SU-DHL-6 (cell line): Measurements from ENCODE around the gene WASF3.

Experiments used
- H2AFZ ChIP-seq: fragments of 200-600 bp; sonication (generic); 2 replicates; pipeline ENCODE4 v1.6.1; 2014; ENCODE audit warnings: low read depth, mild to moderate bottlenecking, moderate library complexity, mixed read lengths, antibody characterized with exemption, low read length; ENCODE audit not compliant: severe bottlenecking
- H3F3A ChIP-seq: fragments of 200-600 bp; shearing (Covaris generic); 2 replicates; pipeline ENCODE4 v1.6.0; 2016; ENCODE audit warnings: antibody characterized with exemption, mild to moderate bottlenecking; ENCODE audit not compliant: insufficient read depth
- H3K27ac ChIP-seq: fragments of 200-600 bp; sonication (generic); 2 replicates; pipeline ENCODE4 v1.5.1; 2016; ENCODE audit warnings: low read depth, mild to moderate bottlenecking, low read length, moderate library complexity, mixed read lengths
- H3K27me3 ChIP-seq: fragments of 200-600 bp; sonication (generic), shearing (Covaris generic); 2 replicates; pipeline ENCODE4 v1.6.0; 2014; ENCODE audit warnings: mild to moderate bottlenecking, low read length
- H3K36me3 ChIP-seq: fragments of 200-600 bp; sonication (generic); 2 replicates; pipeline ENCODE4 v1.6.1; 2014; ENCODE audit warnings: mild to moderate bottlenecking, low read length, mixed read lengths
- H3K4me2 ChIP-seq: fragments of 300-600, 200-600 bp; shearing (Covaris generic), sonication (generic); 2 replicates; pipeline ENCODE4 v1.6.0; 2014; ENCODE audit warnings: low read length, low read depth, mild to moderate bottlenecking; ENCODE audit not compliant: poor library complexity, severe bottlenecking
- H3K4me3 ChIP-seq: fragments of 200-600 bp; sonication (generic); 2 replicates; pipeline ENCODE4 v1.5.1; 2014; ENCODE audit warnings: antibody characterized with exemption, low read length, mild to moderate bottlenecking, mixed read lengths; ENCODE audit not compliant: insufficient read depth, poor library complexity, severe bottlenecking
- H3K79me2 ChIP-seq: fragments of 200-600 bp; sonication (generic); 2 replicates; pipeline ENCODE4 v1.6.1; 2014; ENCODE audit warnings: mild to moderate bottlenecking, low read length, moderate library complexity; ENCODE audit not compliant: insufficient read depth
- H3K9ac ChIP-seq: fragments of 200-600 bp; sonication (generic); 2 replicates; pipeline ENCODE4 v1.7.0; 2014; ENCODE audit warnings: mild to moderate bottlenecking, low read length
- H3K9me2 ChIP-seq: fragments of 200-600 bp; sonication (generic); replicated peaks from 2 replicates; pipeline ENCODE4 v1.6.1; 2014; ENCODE audit warnings: low read length; ENCODE audit not compliant: insufficient read depth
- H3K9me3 ChIP-seq: fragments of 200-600 bp; sonication (generic); 2 replicates; pipeline ENCODE4 v1.6.1; 2014; ENCODE audit warnings: low read length, mixed read lengths; ENCODE audit not compliant: insufficient read depth
- H4K20me1 ChIP-seq: fragments of 200-600 bp; sonication (generic); 2 replicates; pipeline ENCODE4 v1.6.1; 2014; ENCODE audit warnings: low read depth, mild to moderate bottlenecking, antibody characterized with exemption, low read length, moderate library complexity, mixed read lengths
- EZH2phosphoT487 ChIP-seq: fragments of 200-600 bp; sonication (generic), shearing (Covaris generic); conservative IDR thresholded peaks from 2 replicates; pipeline ENCODE4 v1.6.1; 2018; ENCODE audit warnings: mild to moderate bottlenecking, antibody characterized with exemption, low read length, moderate library complexity, mixed read lengths
- TF ChIP-seq, protein P1 (sequence below): fragments of 200-600 bp; sonication (generic); IDR thresholded peaks from one replicate; pipeline ENCODE4 v1.5.1; 2017; ENCODE audit warnings: antibody characterized with exemption, mild to moderate bottlenecking, low read length, moderate library complexity; ENCODE audit not compliant: insufficient read depth, poor library complexity, severe bottlenecking

WASF3 gene, protein sequence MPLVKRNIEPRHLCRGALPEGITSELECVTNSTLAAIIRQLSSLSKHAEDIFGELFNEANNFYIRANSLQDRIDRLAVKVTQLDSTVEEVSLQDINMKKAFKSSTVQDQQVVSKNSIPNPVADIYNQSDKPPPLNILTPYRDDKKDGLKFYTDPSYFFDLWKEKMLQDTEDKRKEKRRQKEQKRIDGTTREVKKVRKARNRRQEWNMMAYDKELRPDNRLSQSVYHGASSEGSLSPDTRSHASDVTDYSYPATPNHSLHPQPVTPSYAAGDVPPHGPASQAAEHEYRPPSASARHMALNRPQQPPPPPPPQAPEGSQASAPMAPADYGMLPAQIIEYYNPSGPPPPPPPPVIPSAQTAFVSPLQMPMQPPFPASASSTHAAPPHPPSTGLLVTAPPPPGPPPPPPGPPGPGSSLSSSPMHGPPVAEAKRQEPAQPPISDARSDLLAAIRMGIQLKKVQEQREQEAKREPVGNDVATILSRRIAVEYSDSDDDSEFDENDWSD

GRCh38 chr13:26557393-26558073 is at the start of gene WASF3:
TSS of gene WASF3 (plus strand) at chr13:26557683. CDS start at chr13:26642271, 84,588 bp downstream.
- H3K27me3 ChIP-seq: no peaks in the 10 kb centered on the region
- H4K20me1 ChIP-seq: no peaks in the 10 kb centered on the region
- no peak within 1 kb of the TSS for H3K9ac ChIP-seq
- H2AFZ ChIP-seq: no peak within 1 kb of the TSS
- H3K4me2 ChIP-seq: no peak within 1 kb of the TSS
- H3K4me3 ChIP-seq: no peak within 1 kb of the TSS
- no peaks in the 10 kb centered on the region for H3F3A ChIP-seq
- no peaks in the 10 kb centered on the region for H3K9me2 ChIP-seq
- no peak within 1 kb of the TSS for H3K27ac ChIP-seq
- no peaks in the 10 kb centered on the region for H3K36me3 ChIP-seq
- no peaks in the 10 kb centered on the region for H3K79me2 ChIP-seq
- no peaks in the 10 kb centered on the region for H3K9me3 ChIP-seq
- TF ChIP-seq EZH2phosphoT487: no peak
- TF ChIP-seq, protein P1, sequence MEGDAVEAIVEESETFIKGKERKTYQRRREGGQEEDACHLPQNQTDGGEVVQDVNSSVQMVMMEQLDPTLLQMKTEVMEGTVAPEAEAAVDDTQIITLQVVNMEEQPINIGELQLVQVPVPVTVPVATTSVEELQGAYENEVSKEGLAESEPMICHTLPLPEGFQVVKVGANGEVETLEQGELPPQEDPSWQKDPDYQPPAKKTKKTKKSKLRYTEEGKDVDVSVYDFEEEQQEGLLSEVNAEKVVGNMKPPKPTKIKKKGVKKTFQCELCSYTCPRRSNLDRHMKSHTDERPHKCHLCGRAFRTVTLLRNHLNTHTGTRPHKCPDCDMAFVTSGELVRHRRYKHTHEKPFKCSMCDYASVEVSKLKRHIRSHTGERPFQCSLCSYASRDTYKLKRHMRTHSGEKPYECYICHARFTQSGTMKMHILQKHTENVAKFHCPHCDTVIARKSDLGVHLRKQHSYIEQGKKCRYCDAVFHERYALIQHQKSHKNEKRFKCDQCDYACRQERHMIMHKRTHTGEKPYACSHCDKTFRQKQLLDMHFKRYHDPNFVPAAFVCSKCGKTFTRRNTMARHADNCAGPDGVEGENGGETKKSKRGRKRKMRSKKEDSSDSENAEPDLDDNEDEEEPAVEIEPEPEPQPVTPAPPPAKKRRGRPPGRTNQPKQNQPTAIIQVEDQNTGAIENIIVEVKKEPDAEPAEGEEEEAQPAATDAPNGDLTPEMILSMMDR: no peak

- Histone ChIP-seq H3K79me2 (no peaks in the 10 kb centered on the region), H3K4me3 (no peak overlapping the region), H3K4me2 (no peak overlapping the region), H4K20me1 (no peaks in the 10 kb centered on the region), H3K9me3 (no peaks in the 10 kb centered on the region), H3K9ac (no peak overlapping the region), H3K27ac (no peak overlapping the region), H3F3A (no peaks in the 10 kb centered on the region), H3K9me2 (no peaks in the 10 kb centered on the region), H3K36me3 (no peaks in the 10 kb centered on the region), H2AFZ (no peak overlapping the region), H3K27me3 (no peaks in the 10 kb centered on the region)
- no peak for TF ChIP-seq EZH2phosphoT487
- TF ChIP-seq, protein P1: no peak
Observed at GRCh38 chr13:26508885-26509284, 48.6 kb upstream of the WASF3 start.

GRCh38 chr13:26509491-26509890 is 48.0 kb upstream of the WASF3 start:
- no peak overlapping the region for H2AFZ ChIP-seq
- no peaks in the 10 kb centered on the region for H4K20me1 ChIP-seq
- H3K9me3 ChIP-seq: no peaks in the 10 kb centered on the region
- TF ChIP-seq EZH2phosphoT487: no peak
- TF ChIP-seq, protein P1: no peak
- no peaks in the 10 kb centered on the region for H3K79me2 ChIP-seq
- no peaks in the 10 kb centered on the region for H3K27me3 ChIP-seq
- H3K4me2 ChIP-seq: no peak overlapping the region
- H3K27ac ChIP-seq: no peak overlapping the region
- H3K9me2 ChIP-seq: no peaks in the 10 kb centered on the region
- no peaks in the 10 kb centered on the region for H3F3A ChIP-seq
- H3K9ac ChIP-seq: no peak overlapping the region
- H3K4me3 ChIP-seq: no peak overlapping the region
- H3K36me3 ChIP-seq: no peaks in the 10 kb centered on the region
